Astrocyte (in vitro differentiated cells and primary cell): ENCODE data around the gene PPL.

ENCODE experiments used
- EZH2 ChIP-seq: IDR thresholded peaks from 2 replicates; pipeline ENCODE4 v1.6.1; 2012; ENCODE audit warnings: mild to moderate bottlenecking, low read length, inconsistent platforms; ENCODE audit not compliant: insufficient read depth
- TF ChIP-seq, protein P1 (sequence below): IDR thresholded peaks from 2 replicates; pipeline ENCODE4 v1.5.1; 2011; ENCODE audit warnings: low read depth, mild to moderate bottlenecking, inconsistent platforms, low read length, moderate library complexity; ENCODE audit not compliant: insufficient read depth

GRCh38 chr16:4920826-4921225, 16.1 kb downstream of the PPL start:
- TF ChIP-seq EZH2, result no peak
- TF ChIP-seq, protein P1, sequence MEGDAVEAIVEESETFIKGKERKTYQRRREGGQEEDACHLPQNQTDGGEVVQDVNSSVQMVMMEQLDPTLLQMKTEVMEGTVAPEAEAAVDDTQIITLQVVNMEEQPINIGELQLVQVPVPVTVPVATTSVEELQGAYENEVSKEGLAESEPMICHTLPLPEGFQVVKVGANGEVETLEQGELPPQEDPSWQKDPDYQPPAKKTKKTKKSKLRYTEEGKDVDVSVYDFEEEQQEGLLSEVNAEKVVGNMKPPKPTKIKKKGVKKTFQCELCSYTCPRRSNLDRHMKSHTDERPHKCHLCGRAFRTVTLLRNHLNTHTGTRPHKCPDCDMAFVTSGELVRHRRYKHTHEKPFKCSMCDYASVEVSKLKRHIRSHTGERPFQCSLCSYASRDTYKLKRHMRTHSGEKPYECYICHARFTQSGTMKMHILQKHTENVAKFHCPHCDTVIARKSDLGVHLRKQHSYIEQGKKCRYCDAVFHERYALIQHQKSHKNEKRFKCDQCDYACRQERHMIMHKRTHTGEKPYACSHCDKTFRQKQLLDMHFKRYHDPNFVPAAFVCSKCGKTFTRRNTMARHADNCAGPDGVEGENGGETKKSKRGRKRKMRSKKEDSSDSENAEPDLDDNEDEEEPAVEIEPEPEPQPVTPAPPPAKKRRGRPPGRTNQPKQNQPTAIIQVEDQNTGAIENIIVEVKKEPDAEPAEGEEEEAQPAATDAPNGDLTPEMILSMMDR, result no peak
